Measurements from ENCODE around the gene TMEM121.

TMEM121 gene

DNA sequence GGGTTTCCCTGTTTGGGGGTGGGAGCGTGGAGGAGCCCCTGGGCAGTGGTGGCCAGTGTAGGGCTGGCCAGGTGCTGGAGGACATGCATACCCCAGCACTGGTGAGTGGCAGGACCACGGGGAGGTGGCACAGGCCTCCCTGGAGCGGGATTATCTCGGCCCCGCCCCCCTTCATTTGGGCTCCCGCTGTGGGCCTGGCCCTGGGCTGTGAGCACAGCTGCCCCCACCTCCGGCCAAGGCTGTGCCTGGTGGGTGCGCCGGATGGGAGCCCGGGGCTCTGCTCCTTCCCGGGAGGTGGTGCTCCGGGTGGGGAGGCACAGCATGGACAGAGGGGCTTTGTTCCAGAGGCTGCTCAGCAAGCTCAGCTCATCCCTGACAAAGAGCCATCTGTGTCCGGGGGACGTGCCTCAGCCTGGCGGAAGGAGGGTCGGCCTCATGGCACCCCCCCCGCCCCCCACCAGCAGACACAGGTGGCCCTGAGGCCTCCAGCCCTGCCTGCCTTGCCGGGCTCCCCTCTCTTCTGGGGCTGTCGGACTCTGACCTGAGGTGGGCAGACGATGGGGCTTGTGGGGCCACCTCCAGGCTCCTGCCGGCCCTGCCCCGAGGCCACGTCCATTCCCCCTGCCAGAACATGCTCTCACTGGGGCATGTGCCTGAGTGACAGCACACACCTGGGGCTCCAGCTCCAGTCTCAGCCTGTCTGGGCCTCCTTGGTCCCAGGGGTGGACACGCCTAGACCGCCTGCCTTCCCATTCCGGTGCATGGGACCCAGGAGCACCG, 26.9 kb upstream of the TMEM121 start:
- no peak overlapping the region for H3K27ac Mint-ChIP-seq
- H3K4me1 Mint-ChIP-seq = no peaks in the 10 kb centered on the region
- no peak overlapping the region for H3K4me3 Mint-ChIP-seq
- H3K9me3 Mint-ChIP-seq = no peaks in the 10 kb centered on the region
- CTCF ChIA-PET = interaction anchor here (1.0 kb wide), 1 partner anchor 19 kb away, joined by 4 read pairs; no protein-coding TSS in a partner anchor
- no peaks in the 10 kb centered on the region for H3K36me3 Mint-ChIP-seq
- no peak for DNase-seq
- H3K27me3 Mint-ChIP-seq = peaks cover 15% of the 10 kb centered on the region

DNA sequence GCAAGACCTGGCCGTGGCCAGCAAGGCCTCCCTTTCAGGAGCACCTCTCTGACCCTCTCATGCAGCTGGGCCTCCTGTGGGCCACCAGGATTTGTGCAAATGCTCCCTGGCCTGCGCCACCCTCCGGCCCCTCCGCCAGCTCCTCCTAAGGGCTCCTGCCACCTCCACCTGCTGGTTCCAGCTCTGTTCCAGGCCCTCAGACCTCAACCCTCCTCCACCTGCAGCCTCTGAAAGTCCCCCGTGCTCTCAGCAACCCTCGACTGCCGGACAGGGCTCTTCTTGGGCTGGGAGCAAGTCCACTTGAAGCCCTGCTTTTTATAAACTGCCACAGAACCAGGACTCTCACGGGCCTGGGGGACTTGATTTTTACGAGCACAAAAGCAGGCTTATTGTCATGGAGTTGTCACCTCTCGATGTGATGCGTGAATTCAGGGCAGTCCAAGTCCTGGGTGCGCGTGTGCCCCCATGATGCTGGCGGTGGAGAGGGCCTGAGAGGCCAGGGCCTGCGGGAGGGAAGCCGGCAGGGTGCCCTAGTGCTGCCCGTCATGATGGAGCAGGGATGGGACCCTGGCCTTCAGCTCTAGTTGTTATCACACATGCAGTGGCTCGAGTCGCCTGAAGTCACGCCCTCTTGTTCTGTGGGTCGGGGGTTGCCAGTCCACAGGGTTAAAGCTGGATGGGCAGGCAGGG, 26.2 kb upstream of the TMEM121 start:
- CTCF ChIA-PET = no interaction called here
- Mint-ChIP-seq H3K4me3 (no peak overlapping the region), H3K27ac (no peak overlapping the region), H3K9me3 (no peaks in the 10 kb centered on the region), H3K27me3 (peaks cover 20% of the 10 kb centered on the region), H3K36me3 (no peaks in the 10 kb centered on the region), H3K4me1 (no peaks in the 10 kb centered on the region)
- DNase-seq = no peak

DNA sequence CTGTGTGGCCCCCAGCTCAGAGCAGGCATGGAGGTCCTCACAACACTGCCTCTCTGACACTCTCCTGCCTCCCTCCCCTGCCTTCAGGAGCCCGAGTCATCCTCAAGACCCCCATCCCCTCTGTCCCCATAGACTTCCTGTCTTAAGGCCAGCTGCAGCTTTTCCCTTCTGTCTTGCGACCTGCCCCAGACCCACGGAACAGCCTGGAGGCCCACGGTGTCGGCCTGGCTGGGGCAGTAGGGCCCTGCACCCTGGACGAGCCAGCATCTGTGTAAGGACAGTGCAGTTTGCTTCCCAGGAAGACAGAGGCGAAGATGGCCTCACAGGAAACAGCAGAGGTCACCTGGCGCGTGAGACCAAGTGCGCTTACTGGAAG, 25.7 kb upstream of the TMEM121 start:
- Mint-ChIP-seq H3K27me3 (peaks cover 22% of the 10 kb centered on the region), H3K36me3 (no peaks in the 10 kb centered on the region), H3K4me1 (no peaks in the 10 kb centered on the region), H3K27ac (no peak overlapping the region), H3K4me3 (no peak overlapping the region), H3K9me3 (no peaks in the 10 kb centered on the region)
- CTCF ChIA-PET = no interaction called here
- no peak for DNase-seq

DNA sequence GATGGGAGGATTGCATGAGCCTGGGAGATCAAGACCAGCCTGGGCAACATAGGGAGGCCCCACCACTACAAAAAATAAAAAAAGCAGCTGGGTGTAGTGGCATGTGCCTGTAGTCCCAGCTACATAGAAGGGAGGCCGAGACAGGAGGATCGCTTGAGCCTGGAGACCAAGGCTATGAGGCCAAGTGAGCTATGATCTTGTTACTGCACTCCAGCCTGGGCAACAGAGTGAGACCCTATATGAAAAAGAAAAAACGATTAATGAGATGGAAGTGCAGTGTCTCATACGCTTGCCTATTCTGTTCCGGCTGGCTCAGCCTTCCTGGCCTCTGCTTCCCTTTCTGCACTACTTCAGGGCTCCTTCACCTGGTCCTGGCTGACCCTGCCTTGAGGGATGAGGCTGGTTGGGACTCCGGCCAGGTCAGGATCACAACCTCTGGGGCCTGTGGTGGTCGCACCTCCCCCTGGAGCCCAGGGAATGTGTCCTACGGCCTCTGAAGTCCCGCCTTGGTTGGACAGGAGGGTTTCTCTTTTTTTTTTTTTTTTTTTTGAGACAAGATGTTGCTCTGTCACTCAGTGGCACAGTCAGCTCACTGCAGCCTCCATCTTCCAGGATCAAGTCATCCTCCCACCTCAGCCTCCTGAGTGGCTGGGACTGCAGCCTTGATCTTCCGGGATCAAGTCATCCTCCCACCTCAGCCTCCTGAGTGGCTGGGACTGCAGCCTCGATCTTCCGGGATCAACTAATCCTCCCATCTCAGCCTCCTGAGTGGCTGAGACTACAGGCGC, 24.7 kb upstream of the TMEM121 start:
- H3K36me3 Mint-ChIP-seq = no peaks in the 10 kb centered on the region
- DNase-seq = no peak

DNA sequence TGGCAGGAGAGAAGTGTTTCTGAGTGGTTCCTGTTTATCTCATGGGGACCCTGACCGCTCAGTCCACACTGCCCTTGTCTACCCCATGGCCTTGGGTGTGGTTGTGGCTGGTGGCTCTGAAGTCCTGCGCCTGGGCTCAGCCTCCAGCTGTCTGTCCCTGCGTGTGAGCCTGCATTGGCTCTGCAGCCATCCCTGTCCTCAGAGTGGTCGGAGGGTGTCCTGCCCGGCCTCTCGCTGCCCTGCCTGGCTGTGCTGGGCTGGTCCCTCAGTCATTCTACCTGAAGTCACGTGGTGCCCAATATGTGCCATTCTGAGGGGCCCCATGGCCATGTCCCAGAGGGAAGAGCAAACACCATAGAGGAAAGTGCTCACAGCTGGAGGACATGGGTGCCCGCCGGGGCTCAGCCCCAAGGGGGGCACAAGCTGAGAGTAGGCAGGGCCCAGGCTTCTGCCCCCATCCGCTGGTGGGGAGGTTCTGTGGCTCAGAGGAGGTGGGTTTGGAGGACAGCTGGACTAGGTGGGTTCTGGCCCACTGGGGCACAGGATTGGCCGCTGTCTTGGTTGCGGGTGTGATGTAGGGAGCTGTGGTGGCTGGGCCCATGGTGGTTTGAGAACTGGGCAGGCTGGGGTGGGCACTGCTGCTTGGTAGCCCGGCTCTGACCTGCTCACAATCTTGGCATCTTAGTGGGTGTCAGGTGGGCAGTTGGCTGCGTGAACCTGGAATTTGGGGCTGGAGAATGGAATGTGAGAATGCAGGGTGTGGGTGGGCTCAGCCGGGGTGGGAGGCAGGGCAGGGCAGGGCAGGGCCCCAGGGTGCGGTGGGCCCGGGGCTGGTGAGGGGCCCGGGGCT, 23.7 kb upstream of the TMEM121 start:
- peaks cover 39% of the 10 kb centered on the region for H3K27me3 Mint-ChIP-seq
- H3K27ac Mint-ChIP-seq = no peak overlapping the region
- CTCF ChIA-PET = no interaction called here
- H3K4me3 Mint-ChIP-seq = no peak overlapping the region
- DNase-seq = no peak
- H3K4me1 Mint-ChIP-seq = peaks cover 2% of the 10 kb centered on the region
- no peaks in the 10 kb centered on the region for H3K36me3 Mint-ChIP-seq
- H3K9me3 Mint-ChIP-seq = no peaks in the 10 kb centered on the region

More for the DNA sequence above, 24.7 kb upstream of the TMEM121 start:
- H3K27me3 Mint-ChIP-seq = peaks cover 30% of the 10 kb centered on the region
- no peak overlapping the region for H3K4me3 Mint-ChIP-seq
- H3K4me1 Mint-ChIP-seq = no peaks in the 10 kb centered on the region
- H3K9me3 Mint-ChIP-seq = no peaks in the 10 kb centered on the region
- CTCF ChIA-PET = no interaction called here
- no peak overlapping the region for H3K27ac Mint-ChIP-seq

DNA sequence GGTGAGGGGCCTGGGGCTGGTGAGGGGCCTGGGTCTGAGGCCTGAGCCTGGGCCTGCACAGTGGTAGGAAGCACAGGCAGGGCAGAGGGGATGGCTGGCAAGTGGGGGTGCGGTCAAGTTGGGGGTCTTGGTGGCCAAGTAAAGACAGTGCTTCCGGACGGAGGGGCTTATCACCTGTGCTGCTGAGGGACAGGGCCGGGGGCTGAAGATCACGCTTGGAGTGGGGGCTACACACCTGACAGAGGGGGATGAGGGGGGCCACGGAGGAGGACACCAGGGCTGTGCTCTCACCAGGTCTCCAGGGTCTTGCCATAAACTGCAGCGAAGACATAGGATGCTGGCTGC, 23.1 kb upstream of the TMEM121 start:
- H3K4me3 Mint-ChIP-seq = no peak overlapping the region
- H3K9me3 Mint-ChIP-seq = no peaks in the 10 kb centered on the region
- peaks cover 6% of the 10 kb centered on the region for H3K4me1 Mint-ChIP-seq
- no peak overlapping the region for H3K27ac Mint-ChIP-seq
- DNase-seq = no peak
- CTCF ChIA-PET = no interaction called here
- H3K36me3 Mint-ChIP-seq = no peaks in the 10 kb centered on the region
- H3K27me3 Mint-ChIP-seq = peaks cover 45% of the 10 kb centered on the region

DNA sequence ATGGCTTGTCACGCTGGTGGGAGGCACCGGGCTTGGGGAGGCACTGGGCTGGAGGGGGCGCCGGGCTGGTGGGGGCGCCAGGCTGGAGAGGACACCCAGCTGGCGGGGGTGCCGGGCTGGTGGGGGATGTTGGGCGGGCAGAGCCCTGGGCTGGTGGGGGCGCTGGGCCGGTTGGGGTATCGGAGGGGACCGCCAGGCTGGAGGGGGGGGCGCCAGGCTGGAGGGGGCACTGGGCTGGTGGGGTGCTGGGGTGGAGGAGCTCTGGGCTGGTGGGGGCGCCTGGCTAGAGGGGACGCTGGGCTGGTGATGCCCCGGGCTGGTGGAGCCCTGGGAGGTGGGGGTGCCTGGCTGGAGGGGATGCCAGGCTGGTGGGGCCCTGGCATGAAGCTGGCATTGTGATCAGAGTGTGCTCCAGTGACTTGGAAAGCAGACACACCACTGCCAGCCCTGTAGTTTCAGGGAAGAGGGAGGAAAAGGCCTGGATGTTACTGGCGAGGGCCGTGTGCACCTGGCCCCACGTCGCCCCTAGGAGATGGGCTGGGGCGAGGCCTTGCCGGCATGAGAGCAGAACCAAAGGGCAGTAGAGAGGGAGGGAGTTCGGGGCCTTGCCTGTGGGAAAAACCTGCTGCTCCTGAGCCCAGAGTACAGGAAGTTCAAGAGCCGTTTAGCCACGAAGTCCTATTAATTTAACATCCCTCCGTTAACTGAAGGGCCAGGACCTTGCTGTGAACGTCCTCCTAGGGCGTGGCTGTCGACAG, 22.3 kb upstream of the TMEM121 start:
- CTCF ChIA-PET = no interaction called here
- Mint-ChIP-seq H3K4me3 (no peak overlapping the region), H3K27ac (no peak overlapping the region), H3K4me1 (peaks cover 8% of the 10 kb centered on the region), H3K27me3 (peaks cover 50% of the 10 kb centered on the region), H3K36me3 (no peaks in the 10 kb centered on the region), H3K9me3 (no peaks in the 10 kb centered on the region)
- no peak for DNase-seq

DNA sequence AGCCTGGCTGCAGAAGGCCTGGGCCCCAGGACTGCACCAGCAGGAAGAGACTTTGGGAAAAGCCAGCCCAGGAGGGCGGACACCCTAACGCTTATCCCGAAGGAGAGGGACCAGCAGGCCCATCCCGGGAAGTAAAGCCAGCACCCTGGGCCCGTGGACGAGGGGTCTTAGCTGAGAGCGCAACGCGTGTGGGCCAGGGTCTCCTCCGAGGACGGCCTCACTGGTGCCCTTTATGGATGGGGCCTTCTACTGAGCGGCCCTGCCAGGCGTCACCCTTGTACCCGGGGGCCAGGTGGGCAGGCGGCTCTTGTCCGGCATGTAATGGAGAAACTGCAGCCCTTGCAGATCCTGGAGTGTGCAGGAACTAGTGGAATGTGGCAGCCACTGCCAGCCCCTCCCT, 21.3 kb upstream of the TMEM121 start:
- Mint-ChIP-seq H3K4me1 (peaks cover 8% of the 10 kb centered on the region), H3K36me3 (no peaks in the 10 kb centered on the region), H3K4me3 (no peak overlapping the region), H3K9me3 (no peaks in the 10 kb centered on the region), H3K27me3 (peaks cover 57% of the 10 kb centered on the region), H3K27ac (no peak overlapping the region)
- DNase-seq = no peak
- CTCF ChIA-PET = no interaction called here

DNA sequence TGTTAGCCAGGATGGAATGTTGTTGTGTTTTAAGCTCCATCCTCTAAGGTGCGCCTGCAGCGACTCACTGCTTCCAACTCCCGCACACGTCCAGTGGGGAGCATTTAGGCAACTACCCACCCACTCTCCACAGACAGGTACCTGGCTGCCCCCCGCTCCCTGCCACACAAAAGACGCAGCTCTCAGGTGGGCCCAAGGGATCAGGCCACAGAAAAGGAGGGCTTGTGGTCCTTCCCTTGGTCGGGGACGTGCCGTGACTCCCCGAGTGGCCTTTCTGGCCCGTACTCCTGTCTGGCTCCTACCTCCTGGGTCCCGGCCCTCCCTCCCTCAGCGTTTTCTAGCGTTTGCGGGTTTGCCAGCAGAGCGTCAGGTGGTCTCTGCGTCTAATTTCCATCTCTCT, 19.1 kb upstream of the TMEM121 start:
- peaks cover 75% of the 10 kb centered on the region for H3K27me3 Mint-ChIP-seq
- no peaks in the 10 kb centered on the region for H3K36me3 Mint-ChIP-seq
- no peak overlapping the region for H3K4me3 Mint-ChIP-seq
- H3K4me1 Mint-ChIP-seq = peaks cover 8% of the 10 kb centered on the region
- no peak overlapping the region for H3K27ac Mint-ChIP-seq
- H3K9me3 Mint-ChIP-seq = no peaks in the 10 kb centered on the region
- no peak for DNase-seq
- CTCF ChIA-PET = interaction anchor here (0.7 to 1.1 kb wide), 2 partner anchors 21 to 31 kb away, joined by 3 to 4 read pairs; no protein-coding TSS in a partner anchor

DNA sequence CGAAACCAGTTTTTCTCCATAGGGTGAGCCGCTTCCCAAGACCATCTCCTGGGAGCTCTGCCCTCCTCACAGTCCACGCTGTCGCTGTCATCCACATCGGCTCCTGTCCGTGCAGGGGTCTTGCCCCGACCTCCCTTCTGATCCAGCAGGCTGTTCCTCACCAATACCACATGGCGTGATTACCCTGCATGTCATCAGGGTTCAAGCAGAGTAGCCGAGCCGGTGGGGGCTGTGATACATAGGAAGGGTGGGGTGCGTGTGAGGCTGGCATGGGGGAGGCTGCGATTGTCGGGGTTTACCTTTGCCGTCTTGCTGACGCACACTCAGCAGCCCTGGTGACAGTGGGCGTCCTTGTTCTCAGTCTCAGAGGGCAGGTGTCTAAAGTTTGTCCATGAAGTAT, 18.3 kb upstream of the TMEM121 start:
- Mint-ChIP-seq H3K9me3 (no peaks in the 10 kb centered on the region), H3K27ac (no peak overlapping the region), H3K4me1 (peaks cover 8% of the 10 kb centered on the region), H3K4me3 (no peak overlapping the region), H3K36me3 (no peaks in the 10 kb centered on the region), H3K27me3 (peaks cover 74% of the 10 kb centered on the region)
- CTCF ChIA-PET = interaction anchor here (1.1 kb wide), 1 partner anchor 30 kb away, joined by 3 read pairs; no protein-coding TSS in a partner anchor
- DNase-seq = no peak

DNA sequence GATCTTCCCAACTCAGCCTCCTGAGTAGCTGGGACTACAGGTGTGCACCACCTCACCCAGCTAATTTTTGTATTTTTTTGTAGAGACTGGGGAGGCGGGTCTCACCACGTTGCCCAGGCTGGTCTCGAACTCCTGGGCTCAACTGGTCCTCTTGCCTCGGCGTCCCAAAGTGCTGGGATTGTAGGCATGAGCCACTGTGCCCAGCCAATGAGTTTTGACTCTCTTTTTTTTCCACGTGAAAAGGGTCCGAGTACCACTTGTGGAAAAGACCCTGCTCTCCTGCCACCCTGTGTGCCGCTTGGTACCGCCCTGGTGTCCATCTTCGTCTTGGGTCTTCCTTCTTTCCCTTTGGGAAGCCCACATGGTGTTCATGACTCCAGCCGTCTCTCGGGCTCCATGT, 17.8 kb upstream of the TMEM121 start:
- H3K27ac Mint-ChIP-seq = no peak overlapping the region
- no peak overlapping the region for H3K4me3 Mint-ChIP-seq
- H3K36me3 Mint-ChIP-seq = no peaks in the 10 kb centered on the region
- CTCF ChIA-PET = no interaction called here
- H3K9me3 Mint-ChIP-seq = no peaks in the 10 kb centered on the region
- no peak for DNase-seq
- H3K4me1 Mint-ChIP-seq = peaks cover 8% of the 10 kb centered on the region
- H3K27me3 Mint-ChIP-seq = peaks cover 71% of the 10 kb centered on the region

DNA sequence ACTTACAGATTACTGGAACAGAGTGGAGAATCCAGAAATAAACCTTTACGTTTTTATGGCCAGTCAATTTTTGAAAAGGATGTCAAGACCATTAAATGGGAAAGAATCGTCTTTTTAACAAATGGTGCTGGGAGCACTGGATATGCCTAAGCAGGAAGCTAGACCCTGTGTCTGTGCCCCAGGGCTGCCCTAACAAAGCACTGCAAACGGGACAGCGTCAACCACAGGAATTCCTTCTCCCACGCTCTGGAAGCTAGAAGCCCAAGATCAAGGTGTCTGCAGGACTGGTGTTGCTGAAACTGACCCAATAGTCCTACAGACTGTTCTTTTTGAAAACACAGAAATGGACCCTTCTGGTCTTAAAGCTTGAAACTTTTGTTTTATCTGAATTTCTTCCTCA, 9.3 kb upstream of the TMEM121 start:
- no peak for DNase-seq
- peaks cover 64% of the 10 kb centered on the region for H3K27me3 Mint-ChIP-seq
- H3K36me3 Mint-ChIP-seq = no peaks in the 10 kb centered on the region
- H3K27ac Mint-ChIP-seq = no peak overlapping the region
- CTCF ChIA-PET = no interaction called here
- H3K9me3 Mint-ChIP-seq = no peaks in the 10 kb centered on the region
- H3K4me1 Mint-ChIP-seq = no peaks in the 10 kb centered on the region
- H3K4me3 Mint-ChIP-seq = no peak overlapping the region

DNA sequence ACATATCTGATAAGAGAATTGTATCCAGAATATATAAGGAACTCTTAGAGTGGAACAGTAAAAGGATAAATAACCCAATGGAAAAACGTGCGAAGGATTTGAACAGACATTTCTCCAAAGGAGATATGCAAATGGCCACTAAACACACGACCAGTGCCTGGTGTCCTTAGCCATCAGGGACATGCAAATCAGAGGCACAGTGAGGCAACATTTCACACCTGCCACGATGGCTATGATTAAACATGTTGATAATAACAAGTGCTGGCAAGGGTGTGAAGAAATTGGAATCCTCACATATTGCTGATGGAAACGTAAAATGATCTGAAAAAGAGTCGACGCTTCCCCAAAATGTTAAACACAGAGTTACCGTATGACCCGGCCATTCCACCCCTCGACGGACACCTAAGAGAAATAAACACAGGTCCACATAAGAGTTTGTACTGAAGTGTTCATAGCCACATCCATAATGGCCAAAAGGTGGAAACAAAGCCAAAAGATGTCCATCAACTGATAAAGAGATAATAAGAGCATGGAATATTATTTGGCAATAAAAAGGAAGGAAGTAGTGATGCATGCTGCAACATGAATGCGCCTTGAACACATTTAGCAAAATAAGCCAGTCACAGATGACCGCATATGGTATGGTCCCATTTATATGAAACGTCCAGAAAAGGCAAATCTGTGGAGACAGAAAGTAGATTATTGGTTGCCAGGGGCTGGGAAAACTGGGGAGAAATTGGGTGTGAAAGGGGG, 6.3 kb upstream of the TMEM121 start:
- no peak overlapping the region for H3K27ac Mint-ChIP-seq
- no peaks in the 10 kb centered on the region for H3K4me1 Mint-ChIP-seq
- CTCF ChIA-PET = no interaction called here
- DNase-seq = no peak
- no peaks in the 10 kb centered on the region for H3K36me3 Mint-ChIP-seq
- H3K9me3 Mint-ChIP-seq = no peaks in the 10 kb centered on the region
- no peak overlapping the region for H3K4me3 Mint-ChIP-seq
- peaks cover 73% of the 10 kb centered on the region for H3K27me3 Mint-ChIP-seq
